HEK293 (cell line): Measurements from ENCODE around the gene PIK3R6.
"Not testable (repeated sequence)": the region's sequence is repeated elsewhere in the genome, so short reads cannot be mapped to it uniquely, and the experiment has no call there.

Experiments
- CTCF ChIP-seq: fragments of 450-650 bp; formaldehyde crosslinking; IDR thresholded peaks from 2 replicates; pipeline ENCODE4 v1.5.1; 2016; ENCODE audit warnings: missing biosample characterization, missing genetic modification characterization
- INSM2 ChIP-seq: fragments of 450-650 bp; formaldehyde crosslinking; IDR thresholded peaks from 2 replicates; pipeline ENCODE4 v1.5.1; 2016; ENCODE audit warnings: missing biosample characterization, missing genetic modification characterization
- OSR2 ChIP-seq: fragments of 450-650 bp; formaldehyde crosslinking; IDR thresholded peaks from 2 replicates; pipeline ENCODE4 v1.5.1; 2016; ENCODE audit warnings: missing biosample characterization, missing genetic modification characterization
- SCRT1 ChIP-seq: fragments of 450-650 bp; formaldehyde crosslinking; IDR thresholded peaks from 2 replicates; pipeline ENCODE4 v1.5.1; 2016; ENCODE audit warnings: missing biosample characterization, missing genetic modification characterization, borderline replicate concordance
- SP2 ChIP-seq: fragments of 450-650 bp; formaldehyde crosslinking; IDR thresholded peaks from 2 replicates; pipeline ENCODE4 v1.5.1; 2016; ENCODE audit warnings: missing biosample characterization, missing genetic modification characterization
- ZEB2 ChIP-seq: fragments of 450-650 bp; formaldehyde crosslinking; IDR thresholded peaks from 2 replicates; pipeline ENCODE4 v1.5.1; 2016; ENCODE audit warnings: missing biosample characterization, missing genetic modification characterization
- ZNF138 ChIP-seq: fragments of 450-650 bp; formaldehyde crosslinking; IDR thresholded peaks from 2 replicates; pipeline ENCODE4 v1.5.1; 2016; ENCODE audit warnings: missing biosample characterization, missing genetic modification characterization, borderline replicate concordance
- ZSCAN30 ChIP-seq: fragments of 450-650 bp; IDR thresholded peaks from 2 replicates; pipeline ENCODE4 v1.5.1; 2018; ENCODE audit warnings: missing biosample characterization, mild to moderate bottlenecking, missing genetic modification characterization, moderate library complexity
- TF ChIP-seq, protein P1 (sequence below): fragments of 450-650 bp; IDR thresholded peaks from 2 replicates; pipeline ENCODE4 v1.5.1; 2018; ENCODE audit warnings: missing biosample characterization, mild to moderate bottlenecking, missing genetic modification characterization

GRCh38 chr17:8805396-8805795 lies 62.1 kb downstream of the PIK3R6 start:
- TF ChIP-seq SCRT1 (tag by site-specific recombination); ZNF138; ZSCAN30 (tag by site-specific recombination); ZEB2 (tag by site-specific recombination); INSM2 (tag by site-specific recombination); OSR2; CTCF; SP2 (tag by site-specific recombination): not testable (repeated sequence)
- TF ChIP-seq, protein P1, sequence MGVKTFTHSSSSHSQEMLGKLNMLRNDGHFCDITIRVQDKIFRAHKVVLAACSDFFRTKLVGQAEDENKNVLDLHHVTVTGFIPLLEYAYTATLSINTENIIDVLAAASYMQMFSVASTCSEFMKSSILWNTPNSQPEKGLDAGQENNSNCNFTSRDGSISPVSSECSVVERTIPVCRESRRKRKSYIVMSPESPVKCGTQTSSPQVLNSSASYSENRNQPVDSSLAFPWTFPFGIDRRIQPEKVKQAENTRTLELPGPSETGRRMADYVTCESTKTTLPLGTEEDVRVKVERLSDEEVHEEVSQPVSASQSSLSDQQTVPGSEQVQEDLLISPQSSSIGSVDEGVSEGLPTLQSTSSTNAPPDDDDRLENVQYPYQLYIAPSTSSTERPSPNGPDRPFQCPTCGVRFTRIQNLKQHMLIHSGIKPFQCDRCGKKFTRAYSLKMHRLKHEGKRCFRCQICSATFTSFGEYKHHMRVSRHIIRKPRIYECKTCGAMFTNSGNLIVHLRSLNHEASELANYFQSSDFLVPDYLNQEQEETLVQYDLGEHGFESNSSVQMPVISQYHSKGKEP (tag by site-specific recombination), result not testable (repeated sequence)
